ENCODE measurements around the gene FTO. TPM values are rescaled to one million over a fixed set of nuclear protein-coding genes. Genes with fewer than 3 reads are reported as not detected.
A peak's percentile ranks its signal among the peaks of the same experiment; 100 is the strongest.

The FTO gene
- total and polyA plus RNA-seq, 5 experiments from 2014 or later = 51.2 to 91.9 (median 70.2) TPM

DNA sequence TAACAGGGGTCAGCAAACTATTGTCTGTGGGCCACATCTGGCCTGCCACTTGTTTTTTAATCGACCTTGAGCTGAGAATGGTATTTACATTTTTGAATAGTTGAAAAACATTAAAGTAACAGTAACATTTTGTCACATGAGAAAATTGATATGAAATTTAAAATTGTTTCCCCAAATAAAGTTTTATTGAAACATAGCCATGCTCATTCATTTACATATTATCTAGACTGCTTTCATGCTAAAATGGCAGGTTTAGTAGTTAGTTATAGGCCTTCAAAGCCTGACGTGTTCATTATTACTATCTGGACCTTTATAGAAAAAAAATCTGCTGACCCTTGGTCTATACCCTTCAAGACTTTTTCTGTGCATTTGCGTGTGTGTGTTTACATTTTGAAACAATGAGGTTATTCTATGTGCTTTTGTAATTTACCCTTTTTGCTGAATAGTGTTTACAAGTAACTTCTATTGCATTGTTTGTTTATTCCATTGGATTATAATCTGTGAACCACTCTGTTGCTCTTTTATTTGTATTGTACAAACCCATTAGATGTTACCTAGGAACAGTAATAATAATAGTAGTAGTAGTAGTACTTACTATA lies 37.1 kb downstream of the FTO start:
- no peaks in the 10 kb centered on the region for H3K9me3 Mint-ChIP-seq
- POLR2A ChIA-PET = no interaction called here
- no peaks in the 10 kb centered on the region for H3K27me3 Mint-ChIP-seq
- no peak for ATAC-seq
- no peaks in the 10 kb centered on the region for H3K36me3 Mint-ChIP-seq
- H3K4me3 Mint-ChIP-seq = no peak overlapping the region
- H3K4me1 Mint-ChIP-seq = peaks cover 17 to 47% (median 35%) of the 10 kb centered on the region in 4 donors
- H3K27ac Mint-ChIP-seq = no peak overlapping the region
- DNase-seq = no peak

DNA sequence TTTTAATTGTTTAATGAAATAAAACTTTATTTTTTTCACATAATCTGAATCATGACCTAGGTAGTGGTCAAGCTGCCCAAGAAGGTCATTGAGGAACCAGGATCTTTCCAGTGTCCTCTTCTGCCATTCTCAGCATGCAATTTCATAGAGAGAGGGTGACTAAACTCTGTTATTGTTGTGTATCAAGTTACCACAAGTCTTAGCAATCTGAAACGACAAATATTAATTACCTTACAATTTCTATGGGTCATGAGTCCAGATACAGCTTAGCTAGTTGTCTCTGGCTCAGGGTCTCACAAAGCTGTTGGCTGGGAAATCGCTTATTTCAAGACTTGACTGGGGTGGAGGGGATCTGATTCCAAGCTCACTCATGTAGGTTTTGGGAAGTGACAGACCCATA lies 37.6 kb downstream of the FTO start:
- Mint-ChIP-seq H3K4me3 (no peak overlapping the region), H3K9me3 (no peaks in the 10 kb centered on the region), H3K4me1 (peaks cover 14 to 44% (median 33%) of the 10 kb centered on the region in 4 donors), H3K36me3 (no peaks in the 10 kb centered on the region), H3K27me3 (no peaks in the 10 kb centered on the region), H3K27ac (peak overlapping the region in 2 of 10 donors; percentile 7 to 67)
- DNase-seq = no peak
- no peak for ATAC-seq
- POLR2A ChIA-PET = no interaction called here

GRCh38 chr16:53743149-53743566 lies 39.2 kb downstream of the FTO start:
- H3K36me3 Mint-ChIP-seq = peaks cover 0 to 9% (median 5%) of the 10 kb centered on the region in 3 donors
- peaks cover 0 to 6% (median 0%) of the 10 kb centered on the region in 9 donors for H3K9me3 Mint-ChIP-seq
- H3K4me3 Mint-ChIP-seq = no peak overlapping the region
- H3K27me3 Mint-ChIP-seq = no peaks in the 10 kb centered on the region
- DNase-seq = peak in 5 of 10 donors; percentile 2 to 20 (median 11)
- H3K27ac Mint-ChIP-seq = peak overlapping the region in 1 of 10 donors; percentile 42
- peaks cover 15 to 42% (median 35%) of the 10 kb centered on the region in 4 donors for H3K4me1 Mint-ChIP-seq
- POLR2A ChIA-PET = no interaction called here
- ATAC-seq = no peak

DNA sequence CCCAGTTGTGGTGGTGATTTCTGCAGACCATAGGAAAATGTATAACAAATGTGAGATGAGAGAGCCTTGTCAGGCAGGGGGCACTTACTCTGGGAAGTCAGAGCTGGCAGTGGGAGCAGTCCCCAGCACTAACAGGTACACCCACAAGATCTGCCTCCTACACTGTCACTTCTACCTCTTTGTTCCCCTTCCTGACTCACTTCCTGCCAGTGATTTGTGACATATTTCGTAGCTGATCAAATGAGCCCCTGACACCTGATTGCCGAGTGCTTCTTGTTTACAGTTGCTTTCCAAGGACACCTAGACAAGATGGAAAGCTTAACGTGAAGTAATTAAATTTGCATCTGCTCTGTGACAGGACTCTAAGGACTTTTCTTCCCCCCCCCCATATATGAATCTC lies 40.5 kb downstream of the FTO start:
- Mint-ChIP-seq H3K9me3 (peaks cover 0 to 6% (median 0%) of the 10 kb centered on the region in 9 donors), H3K27ac (peak overlapping the region; percentile 32 to 90 (median 82)), H3K36me3 (peaks cover 0 to 9% (median 5%) of the 10 kb centered on the region in 3 donors), H3K27me3 (no peaks in the 10 kb centered on the region), H3K4me3 (peak overlapping the region in 9 of 10 donors; percentile 39 to 73 (median 62)), H3K4me1 (peaks cover 15 to 42% (median 38%) of the 10 kb centered on the region in 4 donors)
- POLR2A ChIA-PET = interaction anchor here (1.0 kb wide), 1 partner anchor 41 kb away, joined by 3 read pairs; the partner anchor contains the start of genes FTO and RPGRIP1L
- ATAC-seq (peak; percentile 92 to 99), DNase-seq (peak in 8 of 10 donors; percentile 3 to 57 (median 22))

DNA sequence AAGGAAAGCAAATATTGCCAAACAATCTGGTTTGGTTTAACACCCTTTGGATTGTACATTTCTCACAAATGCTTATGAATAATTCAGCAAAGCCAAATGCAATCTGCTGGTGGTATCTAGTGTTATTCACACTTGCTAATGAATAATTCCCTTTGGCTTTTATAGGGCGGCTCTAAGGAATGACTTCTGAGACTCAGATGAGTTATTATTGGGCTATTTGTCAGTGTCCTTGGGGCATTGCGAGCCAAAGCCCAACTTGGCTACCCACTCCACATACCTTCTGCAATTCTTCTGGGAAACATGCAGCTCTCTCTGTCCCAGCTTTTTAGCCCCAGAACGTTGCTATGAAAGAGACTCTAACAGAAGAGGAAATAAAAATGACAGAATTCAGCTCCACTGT lies 41.1 kb downstream of the FTO start:
- Mint-ChIP-seq H3K4me3 (peak overlapping the region in 4 of 10 donors; percentile 19 to 66 (median 58)), H3K27me3 (no peaks in the 10 kb centered on the region), H3K36me3 (peaks cover 0 to 9% (median 5%) of the 10 kb centered on the region in 3 donors), H3K9me3 (peaks cover 0 to 6% (median 0%) of the 10 kb centered on the region in 9 donors), H3K4me1 (peaks cover 15 to 40% (median 37%) of the 10 kb centered on the region in 4 donors), H3K27ac (peak overlapping the region in 9 of 10 donors; percentile 1 to 86 (median 69))
- ATAC-seq (no peak), DNase-seq (no peak)
- POLR2A ChIA-PET = interaction anchor here (1.0 kb wide), 1 partner anchor 41 kb away, joined by 3 read pairs; the partner anchor contains the start of genes FTO and RPGRIP1L

DNA sequence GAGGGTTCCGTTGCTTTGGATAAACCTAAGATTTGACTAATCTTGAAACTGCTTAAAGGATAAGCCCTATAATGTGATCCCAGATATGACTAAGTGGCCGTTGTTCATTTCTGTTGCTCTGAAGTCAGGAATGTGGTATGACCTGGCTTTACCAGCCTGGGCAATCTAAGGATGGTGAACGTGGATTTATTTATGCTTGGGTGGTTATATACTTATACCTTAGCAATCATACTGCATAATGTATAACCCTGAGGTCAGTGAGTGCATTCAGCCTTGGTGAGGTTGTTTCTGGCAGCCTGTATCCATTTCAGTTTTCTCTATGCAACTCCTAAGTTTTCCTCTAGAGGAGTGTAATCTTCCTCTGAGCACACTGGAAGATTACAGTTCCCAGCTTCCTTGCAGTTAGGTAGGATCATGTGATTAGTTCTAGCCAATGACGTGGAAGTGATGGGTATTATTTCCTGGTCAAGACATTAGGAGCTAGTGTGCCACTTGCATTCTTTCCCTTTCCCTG lies 41.9 kb downstream of the FTO start:
- Mint-ChIP-seq H3K4me1 (peaks cover 15 to 38% (median 36%) of the 10 kb centered on the region in 4 donors), H3K27me3 (no peaks in the 10 kb centered on the region), H3K27ac (peak overlapping the region in 5 of 10 donors; percentile 14 to 81 (median 70)), H3K4me3 (peak overlapping the region in 1 of 10 donors; percentile 11), H3K36me3 (peaks cover 0 to 9% (median 5%) of the 10 kb centered on the region in 3 donors), H3K9me3 (peaks cover 0 to 6% (median 0%) of the 10 kb centered on the region in 9 donors)
- ATAC-seq (no peak), DNase-seq (no peak)
- POLR2A ChIA-PET = no interaction called here

- POLR2A ChIA-PET = no interaction called here
- Mint-ChIP-seq H3K36me3 (peaks cover 0 to 5% (median 2%) of the 10 kb centered on the region in 3 donors), H3K4me3 (no peak overlapping the region), H3K4me1 (peaks cover 10 to 26% (median 19%) of the 10 kb centered on the region in 4 donors), H3K27me3 (no peaks in the 10 kb centered on the region), H3K27ac (no peak overlapping the region), H3K9me3 (peaks cover 0 to 4% (median 0%) of the 10 kb centered on the region in 9 donors)
- DNase-seq = no peak
- no peak for ATAC-seq
These were observed 48.6 kb downstream of the FTO start for GRCh38 chr16:53752560-53752959.

- Mint-ChIP-seq H3K36me3 (peaks cover 0 to 2% (median 0%) of the 10 kb centered on the region in 3 donors), H3K9me3 (peaks cover 0 to 2% (median 0%) of the 10 kb centered on the region in 9 donors), H3K27me3 (no peaks in the 10 kb centered on the region), H3K4me1 (peaks cover 13 to 26% (median 19%) of the 10 kb centered on the region in 4 donors), H3K27ac (no peak overlapping the region), H3K4me3 (no peak overlapping the region)
- no peak for ATAC-seq
- no peak for DNase-seq
- POLR2A ChIA-PET = interaction anchor here (0.7 kb wide), 1 partner anchor 23 kb away, joined by 3 read pairs; no protein-coding TSS in a partner anchor
These were observed 49.5 kb downstream of the FTO start for GRCh38 chr16:53753431-53753830.

- ATAC-seq (no peak), DNase-seq (no peak)
- H3K4me3 Mint-ChIP-seq = no peak overlapping the region
- peaks cover 0 to 6% (median 0%) of the 10 kb centered on the region in 3 donors for H3K36me3 Mint-ChIP-seq
- peak overlapping the region in 1 of 10 donors; percentile 40 for H3K27ac Mint-ChIP-seq
- H3K9me3 Mint-ChIP-seq = peaks cover 0 to 4% (median 0%) of the 10 kb centered on the region in 9 donors
- peaks cover 18 to 25% (median 21%) of the 10 kb centered on the region in 4 donors for H3K4me1 Mint-ChIP-seq
- no peaks in the 10 kb centered on the region for H3K27me3 Mint-ChIP-seq
- POLR2A ChIA-PET = no interaction called here
These were observed 51.3 kb downstream of the FTO start for GRCh38 chr16:53755026-53755910.

DNA sequence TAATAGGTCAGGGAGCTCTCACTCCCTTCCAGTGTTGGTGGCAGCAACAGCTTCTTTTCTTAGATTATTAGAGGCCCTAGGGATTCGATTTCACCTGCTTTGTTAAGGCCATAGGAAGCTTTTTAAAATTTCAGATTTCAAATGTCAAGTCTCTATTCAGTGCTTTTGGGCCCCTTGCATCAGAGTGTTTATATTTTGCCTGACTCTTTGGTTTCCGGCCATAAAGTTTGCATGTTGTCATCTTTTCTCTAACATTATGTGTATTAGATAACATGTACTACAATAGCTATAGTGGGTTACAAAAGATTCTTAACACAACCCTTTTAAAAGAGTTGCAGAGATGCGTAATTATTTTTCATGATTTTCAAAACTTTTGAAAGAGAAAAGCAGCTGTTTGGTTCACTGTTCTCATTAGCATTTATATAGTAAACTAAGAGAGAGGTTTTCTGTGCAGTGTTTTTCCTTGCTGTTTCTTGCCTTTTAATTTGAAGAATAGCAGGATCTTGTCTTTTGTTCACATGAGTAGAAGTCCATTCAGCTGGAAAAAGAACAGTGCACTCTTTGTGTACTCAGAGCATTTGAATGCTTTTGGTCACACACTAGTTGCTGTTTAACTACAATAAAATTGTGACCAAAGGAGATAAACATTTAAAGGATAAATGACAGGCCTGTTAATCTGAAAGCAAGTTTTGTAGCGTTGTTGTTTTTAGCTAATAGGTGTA lies 52.5 kb downstream of the FTO start:
- no peak for ATAC-seq

GRCh38 chr16:53757971-53758609 lies 54.1 kb downstream of the FTO start:
- no peak overlapping the region for H3K27ac Mint-ChIP-seq
- peaks cover 23 to 39% (median 24%) of the 10 kb centered on the region in 4 donors for H3K4me1 Mint-ChIP-seq
- H3K27me3 Mint-ChIP-seq = no peaks in the 10 kb centered on the region
- no peak overlapping the region for H3K4me3 Mint-ChIP-seq
- H3K9me3 Mint-ChIP-seq = peaks cover 0 to 4% (median 0%) of the 10 kb centered on the region in 9 donors
- DNase-seq (no peak), ATAC-seq (no peak)
- POLR2A ChIA-PET = no interaction called here
- H3K36me3 Mint-ChIP-seq = peaks cover 0 to 4% (median 2%) of the 10 kb centered on the region in 3 donors

More for the DNA sequence above, 52.5 kb downstream of the FTO start:
- DNase-seq = no peak
- POLR2A ChIA-PET = no interaction called here
- H3K4me3 Mint-ChIP-seq = no peak overlapping the region
- H3K27me3 Mint-ChIP-seq = no peaks in the 10 kb centered on the region
- peak overlapping the region in 1 of 10 donors; percentile 37 for H3K27ac Mint-ChIP-seq
- H3K9me3 Mint-ChIP-seq = peaks cover 0 to 4% (median 0%) of the 10 kb centered on the region in 9 donors
- H3K36me3 Mint-ChIP-seq = peaks cover 0 to 4% (median 2%) of the 10 kb centered on the region in 3 donors
- peaks cover 18 to 32% (median 24%) of the 10 kb centered on the region in 4 donors for H3K4me1 Mint-ChIP-seq
